ENCODE results near the gene CCR9.

DNA sequence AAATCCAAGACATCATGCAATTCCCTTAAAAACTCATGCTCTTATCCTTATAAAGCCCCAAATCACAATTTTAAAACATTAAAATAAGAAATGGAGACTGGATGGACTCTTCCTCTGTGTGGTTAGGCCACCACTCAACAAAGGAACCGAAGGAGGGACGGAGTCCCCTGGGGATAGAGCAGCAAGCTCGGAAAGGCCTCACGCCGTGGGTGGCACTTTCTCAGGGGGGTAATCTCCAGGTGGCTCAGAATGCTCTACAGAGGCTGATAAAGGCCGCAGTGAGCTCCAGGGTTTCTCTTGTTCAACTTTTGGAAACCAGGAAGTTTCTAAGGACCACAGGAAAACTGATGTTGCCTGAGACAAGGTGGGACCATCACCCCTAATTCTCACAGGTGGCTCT, 23.2 kb downstream of the CCR9 start:
- TF ChIP-seq, protein P1, sequence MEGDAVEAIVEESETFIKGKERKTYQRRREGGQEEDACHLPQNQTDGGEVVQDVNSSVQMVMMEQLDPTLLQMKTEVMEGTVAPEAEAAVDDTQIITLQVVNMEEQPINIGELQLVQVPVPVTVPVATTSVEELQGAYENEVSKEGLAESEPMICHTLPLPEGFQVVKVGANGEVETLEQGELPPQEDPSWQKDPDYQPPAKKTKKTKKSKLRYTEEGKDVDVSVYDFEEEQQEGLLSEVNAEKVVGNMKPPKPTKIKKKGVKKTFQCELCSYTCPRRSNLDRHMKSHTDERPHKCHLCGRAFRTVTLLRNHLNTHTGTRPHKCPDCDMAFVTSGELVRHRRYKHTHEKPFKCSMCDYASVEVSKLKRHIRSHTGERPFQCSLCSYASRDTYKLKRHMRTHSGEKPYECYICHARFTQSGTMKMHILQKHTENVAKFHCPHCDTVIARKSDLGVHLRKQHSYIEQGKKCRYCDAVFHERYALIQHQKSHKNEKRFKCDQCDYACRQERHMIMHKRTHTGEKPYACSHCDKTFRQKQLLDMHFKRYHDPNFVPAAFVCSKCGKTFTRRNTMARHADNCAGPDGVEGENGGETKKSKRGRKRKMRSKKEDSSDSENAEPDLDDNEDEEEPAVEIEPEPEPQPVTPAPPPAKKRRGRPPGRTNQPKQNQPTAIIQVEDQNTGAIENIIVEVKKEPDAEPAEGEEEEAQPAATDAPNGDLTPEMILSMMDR (IDR thresholded peaks at IDR 0.05) = no peak
- TF ChIP-seq EZH2phosphoT487 (IDR thresholded peaks at IDR 0.05) = no peak
